Left cardiac atrium (tissue), 4 donors: ENCODE data around the gene SFTPD. TPM values are rescaled to one million over a fixed set of nuclear protein-coding genes. Genes with fewer than 3 reads are reported as not detected.
"Not testable (repeated sequence)": the region's sequence is repeated elsewhere in the genome, so short reads cannot be mapped to it uniquely, and the experiment has no call there.

Source experiments
- ATAC-seq, 2 donors: fragments of 200-7000 bp; cut with Tn5 transposase; one replicate each; pipeline ENCODE4 v1.9.1; 2020; ENCODE audit warnings: mild to moderate bottlenecking in 2 of 2, moderate library complexity in 2 of 2
- DNase-seq: peaks from one replicate; pipeline ENCODE4 v3.0.0-alpha.2; 2020
- intact Hi-C, 2 donors: fragments of 100-400 bp; cut with DNase I; formaldehyde crosslinking; loops; one replicate each; pipeline versions ENCODE4 v1.14.1 to v1.15.1; 2022 to 2023
- long read RNA-seq: library from polyadenylated mRNA; unstranded; transcript quantifications from one replicate; pipeline ENCODE4 v2.0.0, GENCODE V29; 2021
- total RNA-seq, 2 donors: library from RNA; stranded (reverse); fragmentation: NEBNext Ultra II Directional; extraction: Animal tissue kit (Norgen Biotek cat#: 25700); gene quantifications; one replicate each; pipeline ENCODE4 v1.2.1, GENCODE V29; 2021
- donor health status: DM: no; HTN: yes; CAD: no.
- donor health status: DM: no; HTN: yes; CAD: no; lungs with severe emphysema.
- donor health status: DM: yes; HTN: yes; CAD: no.
- donor health status: Dilated cardiomyopathy.

Gene SFTPD
- under 1 TPM in 1 of 2 donors, not detected in 1; 0.29 TPM for total RNA-seq
- long read RNA-seq, partial matches to known transcripts, result 0 of 2 reads
- long read RNA-seq, other reads (novel, unspliced or antisense), result 2 of 2 reads

- intact Hi-C loops, result no loop called here
- peak in 1 of 2 donors; percentile 36 for ATAC-seq
These were observed at the start of gene SFTPD for GRCh38 chr10:79948976-79949722. TSS of gene SFTPD (minus strand) at chr10:79949105. CDS start at chr10:79946659, 2,446 bp downstream.

GRCh38 chr10:79995979-79996634, 47.2 kb upstream of the SFTPD start:
- intact Hi-C loops, result no loop called here
- DNase-seq (no peak), ATAC-seq (no peak)

More at GRCh38 chr10:79948976-79949722, at the start of gene SFTPD:
- DNase-seq, result no peak

DNA sequence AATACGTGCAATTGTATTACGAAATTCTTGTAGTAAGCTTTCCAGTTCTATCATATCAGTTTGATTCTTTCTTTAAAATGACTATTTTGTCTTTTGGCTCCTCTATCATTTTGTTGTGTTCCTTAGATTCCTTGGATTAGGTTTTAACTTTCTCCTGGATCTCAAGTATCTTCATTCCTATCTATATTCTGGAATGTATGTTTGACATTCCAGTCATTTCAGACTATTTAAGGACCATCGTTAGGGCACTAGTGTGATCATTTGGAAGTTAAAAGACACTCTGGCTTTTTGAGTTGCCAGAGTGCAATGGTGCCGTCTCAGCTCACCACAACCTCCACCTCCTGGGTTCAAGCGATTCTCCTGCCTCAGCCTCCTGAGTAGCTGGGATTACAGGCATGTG, 45.7 kb upstream of the SFTPD start:
- ATAC-seq, result no peak
- intact Hi-C loops, result no loop called here
- no peak for DNase-seq

- ATAC-seq, intact Hi-C loops, DNase-seq: not testable (repeated sequence)
These were observed 39.3 kb upstream of the SFTPD start for GRCh38 chr10:79988199-79988598.

DNA sequence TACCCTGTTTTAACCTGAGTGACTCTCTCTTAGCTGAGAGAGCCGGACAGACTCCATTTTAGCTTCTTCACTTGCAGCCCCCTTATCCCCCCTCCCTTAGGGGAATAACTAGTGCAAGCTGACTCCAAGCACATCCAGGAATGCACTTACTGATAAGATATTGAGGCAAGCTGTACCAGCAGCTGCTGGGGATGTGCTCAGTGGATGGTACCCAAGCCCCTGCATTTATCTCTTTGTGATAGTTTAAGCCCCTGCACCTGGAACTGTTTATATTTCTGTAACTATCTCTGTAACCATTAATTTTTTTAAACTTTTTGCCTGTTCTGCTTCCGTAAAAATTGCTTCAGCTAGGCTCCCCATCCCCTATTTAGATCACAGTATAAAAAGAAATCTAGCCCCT, 37.8 kb upstream of the SFTPD start:
- ATAC-seq, DNase-seq, intact Hi-C loops: not testable (repeated sequence)

GRCh38 chr10:79985481-79986072, 36.7 kb upstream of the SFTPD start:
- intact Hi-C loops, result no loop called here
- DNase-seq, result no peak
- ATAC-seq, result peak in 1 of 2 donors; percentile 10

DNA sequence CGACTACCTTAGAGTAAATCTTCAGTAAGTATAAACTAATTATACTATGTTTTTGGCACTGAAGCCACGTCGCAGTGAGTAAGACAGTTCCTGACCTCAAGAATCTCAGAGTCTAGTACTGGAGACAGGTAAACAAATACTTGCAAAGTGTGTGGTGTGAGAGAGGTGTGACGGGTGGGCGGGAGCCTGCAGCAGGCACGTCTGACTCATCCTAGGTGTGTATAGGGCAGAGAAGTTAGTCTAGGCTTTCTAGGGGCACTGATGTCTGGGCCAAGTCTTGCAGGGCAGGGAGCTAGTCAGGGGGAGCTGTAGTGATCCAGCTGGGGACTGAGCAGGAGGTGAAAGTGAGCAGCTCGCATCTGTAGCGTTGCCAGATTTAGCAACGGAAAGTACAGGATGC, 35.9 kb upstream of the SFTPD start:
- DNase-seq (no peak), ATAC-seq (peak in 1 of 2 donors; percentile 40)
- intact Hi-C loops, result no loop called here

- DNase-seq (no peak), ATAC-seq (no peak)
- intact Hi-C loops, result no loop called here
These were observed 34.5 kb upstream of the SFTPD start for GRCh38 chr10:79983286-79983909.

DNA sequence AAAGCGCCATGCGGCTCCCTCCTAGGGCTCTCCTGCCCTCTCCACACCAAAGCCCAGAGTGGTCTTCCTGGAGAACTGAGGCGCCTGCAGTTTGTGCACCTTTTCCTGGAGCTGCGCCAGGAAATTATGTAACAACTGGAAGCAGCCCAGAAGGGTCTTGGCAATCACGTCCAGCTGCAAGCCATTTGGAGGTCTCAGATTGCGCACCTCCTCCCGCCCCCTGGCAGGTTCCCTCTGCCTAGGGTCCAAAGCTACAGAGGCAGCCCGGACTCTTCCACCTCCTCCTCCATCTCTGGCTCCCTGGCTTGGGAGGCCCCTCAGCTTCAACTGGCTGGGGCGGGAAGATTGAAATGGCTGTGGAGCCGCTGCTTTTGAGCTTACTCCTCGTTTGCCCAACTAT, 34.0 kb upstream of the SFTPD start:
- intact Hi-C loops, result no loop called here
- DNase-seq (peak; percentile 20), ATAC-seq (no peak)

- intact Hi-C loops, result no loop called here
- DNase-seq (peak; percentile 18), ATAC-seq (peak in 1 of 2 donors; percentile 53)
These were observed 33.5 kb upstream of the SFTPD start for GRCh38 chr10:79982362-79982800.

- peak; percentile 76 for DNase-seq
- peak; percentile 90 to 92 for ATAC-seq
- intact Hi-C loops, result no loop called here
These were observed 32.8 kb upstream of the SFTPD start for GRCh38 chr10:79981450-79982361.

GRCh38 chr10:79980711-79981110, 31.8 kb upstream of the SFTPD start:
- intact Hi-C loops, result no loop called here
- DNase-seq, result no peak
- no peak for ATAC-seq

GRCh38 chr10:79979976-79980687, 31.2 kb upstream of the SFTPD start:
- intact Hi-C loops, result no loop called here
- ATAC-seq (no peak), DNase-seq (no peak)

DNA sequence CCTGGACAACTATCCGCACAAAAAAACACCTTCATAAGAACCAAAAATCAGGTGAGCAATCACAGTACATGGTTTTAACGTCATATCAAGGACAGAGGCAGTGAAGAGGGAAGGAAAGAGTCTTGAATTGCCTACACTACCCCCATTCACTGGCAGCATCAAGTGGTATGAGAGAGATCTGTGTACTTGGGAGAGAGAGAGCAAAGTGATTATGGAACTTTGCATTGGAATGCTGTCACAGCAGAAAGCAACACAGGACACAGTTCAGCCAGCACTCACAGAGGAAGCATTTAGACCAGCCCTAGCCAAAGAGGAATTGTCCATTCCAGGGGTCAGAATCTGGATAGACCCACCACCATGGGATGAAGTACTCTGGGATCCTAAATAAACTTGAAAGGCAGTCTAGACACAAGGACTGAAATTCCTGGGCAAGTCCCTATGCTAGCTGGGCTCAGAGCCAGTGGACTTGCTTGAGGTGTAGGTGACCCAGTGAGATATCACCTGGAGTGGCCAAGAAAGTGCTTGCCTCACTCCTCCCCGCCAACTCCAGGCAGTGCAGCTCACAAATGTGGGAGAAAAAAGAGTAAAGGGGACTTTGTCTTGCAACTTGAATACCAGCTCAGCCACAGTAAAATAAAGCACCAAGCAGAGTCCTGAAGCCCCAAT, 30.5 kb upstream of the SFTPD start:
- DNase-seq (no peak), ATAC-seq (no peak)
- intact Hi-C loops, result no loop called here

GRCh38 chr10:79976999-79977398, 28.1 kb upstream of the SFTPD start:
- intact Hi-C loops, result no loop called here
- ATAC-seq (no peak), DNase-seq (no peak)

- intact Hi-C loops, result no loop called here
- DNase-seq (no peak), ATAC-seq (peak in 1 of 2 donors; percentile 23)
These were observed 21.2 kb upstream of the SFTPD start for GRCh38 chr10:79970062-79970461.

DNA sequence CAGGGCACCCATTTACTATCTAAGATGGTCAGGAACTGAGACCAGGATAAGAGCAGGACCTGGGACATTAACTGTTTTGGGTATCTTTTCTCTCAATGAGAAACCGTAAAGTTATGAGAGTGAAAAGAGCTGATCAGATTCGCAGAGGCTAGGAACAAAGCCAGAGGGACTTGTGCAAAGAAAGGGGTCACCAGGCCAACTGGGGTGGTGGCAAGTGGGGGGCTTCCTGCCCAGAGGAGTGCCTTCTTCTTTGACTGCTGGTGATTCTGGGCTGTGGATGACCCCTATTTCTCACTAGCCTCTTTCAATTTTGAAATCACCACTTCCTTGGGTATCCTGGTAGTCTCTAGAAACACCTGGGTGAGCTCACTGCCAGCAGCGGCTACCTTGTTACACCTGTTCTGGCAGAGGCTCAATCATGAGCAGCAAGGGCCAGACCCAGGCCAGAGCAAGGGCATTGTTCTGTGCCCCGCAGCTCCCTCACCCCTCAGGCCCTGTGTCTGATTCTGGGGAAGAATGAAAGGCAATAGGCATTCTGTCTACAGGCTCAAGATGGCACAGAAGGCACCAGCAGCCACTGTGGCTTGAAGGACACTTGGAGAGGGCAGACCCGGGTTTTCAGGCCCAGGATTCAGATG, 999 bp downstream of the SFTPD start:
- ATAC-seq (no peak), DNase-seq (no peak)
- intact Hi-C loops, result no loop called here
